ENCODE results near the gene LCE7A.

The LCE7A gene, protein sequence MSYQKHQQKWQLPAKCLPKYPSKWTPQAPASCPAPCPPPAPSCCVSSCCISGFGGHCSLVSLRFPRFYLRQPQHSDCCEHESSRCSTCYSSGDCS

DNA sequence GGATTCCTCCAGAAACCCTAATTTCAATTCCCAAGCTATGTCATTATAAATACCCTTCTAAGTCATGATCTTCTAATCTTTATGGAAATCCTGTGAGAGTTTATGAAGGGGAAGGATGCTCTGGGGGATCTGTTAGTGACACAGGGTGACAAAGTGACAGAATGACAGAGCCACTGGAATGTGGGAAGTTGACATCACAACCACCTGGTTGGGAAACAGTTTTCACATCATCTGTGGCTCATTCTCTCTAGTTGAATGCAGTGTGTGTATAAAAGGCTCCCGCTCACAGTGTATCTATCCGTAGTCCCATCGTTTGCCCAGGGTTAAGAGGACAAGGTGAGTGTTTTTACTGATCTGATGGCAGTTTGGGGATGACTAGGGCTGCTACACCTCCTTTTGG is at the start of gene LCE7A:
LCE7A (plus strand) TSS at position 301 of the 400 bp plus-strand sequence. CDS start 702 bp downstream, outside the sequence.
- TF ChIP-seq ZNF274 (IDR thresholded peaks at IDR 0.05; ENCODE audit: low read depth, low read length): no peak
- H3K4me3 ChIP-seq (ENCODE audit: low read length): no peak within 1 kb of the TSS

DNA sequence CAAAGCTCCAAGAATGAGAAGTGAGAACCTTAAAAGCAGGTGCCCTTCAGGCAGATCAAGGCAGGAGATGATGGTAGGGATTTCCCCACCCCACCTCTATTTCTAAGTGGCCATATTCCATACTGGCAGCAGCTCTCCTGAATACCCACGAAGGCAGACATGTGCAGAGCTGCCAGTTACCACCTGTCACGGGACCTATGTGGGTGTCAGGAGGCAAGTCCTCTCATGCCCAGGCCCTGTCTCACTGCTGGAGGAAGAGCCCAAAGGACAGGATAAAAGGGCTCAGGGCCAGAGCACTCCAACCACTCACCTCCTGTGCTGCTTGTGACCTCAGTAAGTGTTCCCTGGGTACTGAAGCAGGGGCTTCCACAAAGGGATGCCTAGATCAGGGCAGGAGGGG is 48.7 kb upstream of the LCE7A start:
- TF ChIP-seq ZNF274 (IDR thresholded peaks at IDR 0.05; ENCODE audit: low read depth, low read length): no peak
- H3K4me3 ChIP-seq (ENCODE audit: low read length): no peak overlapping the region

- H3K4me3 ChIP-seq (ENCODE audit: low read length): no peak within 1 kb of the TSS
- no peak for TF ChIP-seq ZNF274 (IDR thresholded peaks at IDR 0.05; ENCODE audit: low read depth, low read length)
Observed at GRCh38 chr1:152811671-152812070, 48.1 kb upstream of the LCE7A start, which contains the start of gene LCE1B. LCE1B (plus strand) TSS chr1:152811971; CDS start chr1:152812447, 476 bp downstream.

GRCh38 chr1:152817309-152817708 is 42.5 kb upstream of the LCE7A start:
- no peak overlapping the region for H3K4me3 ChIP-seq (ENCODE audit: low read length)
- no peak for TF ChIP-seq ZNF274 (IDR thresholded peaks at IDR 0.05; ENCODE audit: low read depth, low read length)

DNA sequence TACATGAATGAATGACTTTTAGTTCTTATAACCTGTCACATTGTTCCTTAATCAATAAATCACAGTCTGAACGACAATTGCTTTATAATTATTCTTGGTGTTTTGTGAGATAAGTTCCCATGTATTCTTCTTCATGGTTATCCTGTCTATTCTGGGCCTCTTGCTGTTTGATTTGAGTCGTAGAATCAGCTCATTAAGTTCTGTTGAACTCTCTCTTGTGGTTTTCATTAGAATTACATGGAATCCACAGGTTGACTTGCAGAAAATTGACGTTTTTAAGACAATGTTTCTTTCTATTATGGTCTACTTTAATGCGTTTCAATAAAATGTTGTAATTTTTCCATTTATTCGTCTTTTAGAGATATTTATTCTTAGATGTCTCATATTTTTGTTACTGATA is 36.5 kb upstream of the LCE7A start:
- TF ChIP-seq ZNF274 (IDR thresholded peaks at IDR 0.05; ENCODE audit: low read depth, low read length): no peak
- no peak overlapping the region for H3K4me3 ChIP-seq (ENCODE audit: low read length)

- TF ChIP-seq ZNF274 (IDR thresholded peaks at IDR 0.05; ENCODE audit: low read depth, low read length): no peak
- H3K4me3 ChIP-seq (ENCODE audit: low read length): no peak overlapping the region
Observed at GRCh38 chr1:152824964-152825363, 34.8 kb upstream of the LCE7A start.

GRCh38 chr1:152827173-152827572 is 32.6 kb upstream of the LCE7A start, which contains the start of gene LCE1A:
LCE1A (plus strand) TSS chr1:152827473; CDS start chr1:152827473, 0 bp downstream.
- TF ChIP-seq ZNF274 (IDR thresholded peaks at IDR 0.05; ENCODE audit: low read depth, low read length): no peak
- no peak within 1 kb of the TSS for H3K4me3 ChIP-seq (ENCODE audit: low read length)

DNA sequence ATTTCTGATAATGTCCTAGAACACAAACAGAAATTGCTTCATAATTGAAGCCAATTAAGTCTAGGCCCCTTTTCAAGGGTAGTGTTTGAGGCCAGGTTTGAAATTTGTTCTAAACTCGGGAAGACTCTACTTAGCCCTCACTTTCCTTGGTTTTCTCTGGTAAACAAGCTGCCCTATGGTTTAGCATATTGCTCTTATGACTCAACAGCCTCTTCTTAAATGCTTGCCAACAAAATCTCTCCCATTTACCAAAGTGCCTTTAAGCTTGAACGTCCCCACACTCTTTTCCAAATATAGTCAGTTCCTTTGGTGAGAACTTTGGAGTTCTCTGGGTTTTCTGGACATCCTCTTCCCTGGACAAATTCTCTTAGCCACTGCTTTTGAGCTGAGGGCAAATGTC is 22.9 kb upstream of the LCE7A start:
- no peak for TF ChIP-seq ZNF274 (IDR thresholded peaks at IDR 0.05; ENCODE audit: low read depth, low read length)
- no peak overlapping the region for H3K4me3 ChIP-seq (ENCODE audit: low read length)

- TF ChIP-seq ZNF274 (IDR thresholded peaks at IDR 0.05; ENCODE audit: low read depth, low read length): no peak
- no peak within 1 kb of the TSS for H3K4me3 ChIP-seq (ENCODE audit: low read length)
Observed at GRCh38 chr1:152842556-152842955, 17.2 kb upstream of the LCE7A start, which contains the start of gene LCE6A. LCE6A (plus strand) TSS chr1:152842856; CDS start chr1:152843521, 665 bp downstream.

DNA sequence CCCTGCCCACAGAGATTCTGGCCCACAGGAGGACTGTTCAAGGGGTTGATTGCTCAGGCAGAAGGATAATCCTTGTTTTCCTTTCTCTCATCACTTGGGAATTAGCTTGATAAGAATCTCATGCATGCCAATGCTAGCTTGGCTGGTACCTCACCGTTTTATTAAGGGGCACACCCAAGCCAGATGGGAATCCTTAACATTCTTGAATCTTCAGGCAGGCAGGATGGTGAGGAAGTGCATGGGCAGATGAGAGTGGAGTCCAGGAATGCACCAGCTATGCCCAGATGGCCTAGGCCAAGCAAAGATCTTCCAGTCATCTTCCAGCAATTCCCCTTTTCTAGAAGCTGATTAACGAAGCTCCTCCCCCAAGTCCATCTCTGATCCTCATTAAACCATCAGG is 4.1 kb upstream of the LCE7A start:
- H3K4me3 ChIP-seq (ENCODE audit: low read length): no peak overlapping the region
- TF ChIP-seq ZNF274 (IDR thresholded peaks at IDR 0.05; ENCODE audit: low read depth, low read length): no peak

DNA sequence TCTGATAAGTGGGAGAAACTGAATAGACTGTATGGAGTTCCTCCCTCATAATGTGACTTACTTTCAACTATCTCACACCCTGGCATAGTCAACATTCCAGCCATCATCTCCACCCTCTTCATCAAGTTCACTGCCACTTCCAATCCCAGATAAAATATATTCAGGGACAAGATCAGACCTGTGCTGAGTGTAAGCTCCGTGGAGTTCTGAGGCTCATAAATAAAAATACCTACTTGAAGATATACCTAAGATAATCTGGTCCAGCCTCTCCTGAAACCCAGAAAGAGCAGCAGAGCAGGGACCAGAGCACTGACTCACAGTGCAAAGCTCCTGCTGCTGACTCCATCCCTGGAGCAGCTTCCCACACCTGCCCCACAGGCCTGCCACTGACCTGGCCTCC is 1.7 kb upstream of the LCE7A start:
- TF ChIP-seq ZNF274 (IDR thresholded peaks at IDR 0.05; ENCODE audit: low read depth, low read length): no peak
- no peak overlapping the region for H3K4me3 ChIP-seq (ENCODE audit: low read length)

DNA sequence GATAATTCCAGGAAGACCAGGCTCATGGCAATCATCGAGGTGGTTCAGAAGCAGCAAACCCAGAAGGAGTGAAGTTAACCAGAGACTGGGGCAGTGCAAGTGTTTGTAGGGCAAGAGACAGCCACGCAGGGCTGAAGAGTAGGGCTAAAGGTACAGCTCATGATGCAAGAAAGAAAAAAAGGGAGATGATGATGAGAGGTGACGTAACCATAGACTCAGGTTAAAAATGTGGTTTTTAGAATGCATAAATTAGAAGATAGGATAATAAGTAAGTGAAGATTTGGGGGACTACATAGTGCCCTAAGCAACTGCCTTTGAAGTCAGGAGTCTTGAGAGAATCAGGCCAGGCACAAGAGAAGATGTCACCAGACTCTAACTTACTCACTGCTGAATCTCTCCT is 333 bp downstream of the LCE7A start:
- no peak for TF ChIP-seq ZNF274 (IDR thresholded peaks at IDR 0.05; ENCODE audit: low read depth, low read length)
- no peak overlapping the region for H3K4me3 ChIP-seq (ENCODE audit: low read length)

GRCh38 chr1:152861374-152861773 is 1.6 kb downstream of the LCE7A start:
- TF ChIP-seq ZNF274 (IDR thresholded peaks at IDR 0.05; ENCODE audit: low read depth, low read length): no peak
- no peak overlapping the region for H3K4me3 ChIP-seq (ENCODE audit: low read length)

- H3K4me3 ChIP-seq (ENCODE audit: low read length): no peak overlapping the region
- TF ChIP-seq ZNF274 (IDR thresholded peaks at IDR 0.05; ENCODE audit: low read depth, low read length): no peak
Observed at GRCh38 chr1:152864443-152864842, 4.6 kb downstream of the LCE7A start.

GRCh38 chr1:152866321-152866720 is 6.5 kb downstream of the LCE7A start:
- no peak overlapping the region for H3K4me3 ChIP-seq (ENCODE audit: low read length)
- TF ChIP-seq ZNF274 (IDR thresholded peaks at IDR 0.05; ENCODE audit: low read depth, low read length): no peak
